ENCODE data around the gene OXNAD1. TPM values are rescaled to one million over a fixed set of nuclear protein-coding genes. Genes with fewer than 3 reads are reported as not detected.

OXNAD1 gene
- total RNA-seq, 2 donors from 2014 or later = 34.3 to 52.0 TPM

DNA sequence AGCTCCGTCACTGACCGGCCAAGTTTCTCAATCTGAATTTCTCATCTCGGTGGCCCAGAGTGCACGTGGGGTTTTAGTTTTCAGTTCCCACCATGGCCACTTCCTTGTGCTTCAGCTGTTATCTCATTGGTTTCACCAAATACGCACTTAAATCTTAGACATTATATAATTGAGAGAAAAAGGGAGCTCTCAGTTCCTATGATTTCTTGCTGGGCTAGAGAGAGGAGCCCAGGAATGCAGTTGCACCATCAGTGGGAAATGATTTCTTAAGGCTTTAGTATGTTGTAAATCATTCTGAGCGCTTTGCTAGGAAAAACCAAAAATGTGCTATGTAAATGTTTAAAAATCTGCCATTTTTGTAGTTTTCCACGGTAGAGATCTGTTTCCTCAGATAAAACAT is 53.2 kb downstream of the OXNAD1 start:
- Mint-ChIP-seq H3K36me3 (ENCODE audit: insufficient read depth in 2 of 2) (peaks cover 17 to 36% of the 10 kb centered on the region in 2 donors), H3K9me3 (no peaks in the 10 kb centered on the region), H3K4me1 (ENCODE audit: low read depth) (peaks cover 72% of the 10 kb centered on the region), H3K27me3 (ENCODE audit: low read depth) (no peaks in the 10 kb centered on the region), H3K27ac (peak overlapping the region; percentile 96), H3K4me3 (no peak overlapping the region)
- ATAC-seq (replicated peaks in 1 of 2) (no peak), DNase-seq (no peak)

DNA sequence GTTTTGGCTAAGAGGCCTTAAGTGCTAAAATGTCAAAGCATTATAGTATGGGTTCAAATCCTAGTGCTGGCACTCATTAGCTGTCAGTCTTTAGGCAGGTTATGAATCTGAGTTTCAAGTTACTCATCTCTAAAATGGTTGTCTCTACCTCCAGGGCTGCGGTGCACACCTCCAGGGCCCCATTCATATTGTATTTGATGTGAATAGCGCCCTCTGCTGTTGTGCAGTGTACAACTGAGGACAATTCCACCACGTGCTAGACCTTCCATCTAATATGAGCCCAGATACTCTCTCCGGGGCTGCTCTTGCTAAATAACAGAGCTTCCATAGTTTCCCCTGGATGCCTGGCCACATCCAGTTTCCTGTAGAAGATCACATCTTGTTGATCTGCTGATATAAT is 54.3 kb downstream of the OXNAD1 start:
- no peaks in the 10 kb centered on the region for H3K9me3 Mint-ChIP-seq
- peaks cover 17 to 40% of the 10 kb centered on the region in 2 donors for H3K36me3 Mint-ChIP-seq (ENCODE audit: insufficient read depth in 2 of 2)
- peak overlapping the region; percentile 31 to 72 for H3K4me3 Mint-ChIP-seq
- H3K4me1 Mint-ChIP-seq (ENCODE audit: low read depth) = peaks cover 63% of the 10 kb centered on the region
- peak overlapping the region; percentile 96 for H3K27ac Mint-ChIP-seq
- peak; percentile 93 to 97 for ATAC-seq (replicated peaks in 1 of 2)
- peak; percentile 87 to 89 for DNase-seq
- H3K27me3 Mint-ChIP-seq (ENCODE audit: low read depth) = no peaks in the 10 kb centered on the region

DNA sequence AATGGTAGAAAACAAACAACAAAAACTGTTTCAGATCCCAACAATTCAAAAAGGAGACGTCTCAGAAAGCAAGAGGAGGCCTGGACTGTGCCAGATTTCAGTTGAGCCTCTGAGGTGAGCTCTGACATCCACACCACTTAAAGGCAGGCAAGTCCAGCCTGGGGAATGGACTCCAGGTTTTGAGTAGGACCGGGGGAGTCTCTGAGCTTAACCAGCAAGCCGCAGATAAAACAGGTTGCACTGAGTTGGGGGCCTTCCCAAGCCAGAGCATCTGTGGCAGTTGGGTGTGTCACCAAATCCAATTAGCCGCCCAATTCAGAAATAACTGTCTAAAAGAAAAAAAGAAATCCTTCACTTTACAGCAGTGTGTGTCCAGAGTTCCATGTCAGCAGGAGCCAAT is 54.7 kb downstream of the OXNAD1 start:
- no peaks in the 10 kb centered on the region for H3K9me3 Mint-ChIP-seq

GRCh38 chr3:16320711-16321110 is 55.7 kb downstream of the OXNAD1 start:
- DNase-seq (no peak), ATAC-seq (replicated peaks in 1 of 2) (no peak)
- Mint-ChIP-seq H3K36me3 (ENCODE audit: insufficient read depth in 2 of 2) (peaks cover 15 to 38% of the 10 kb centered on the region in 2 donors), H3K4me1 (ENCODE audit: low read depth) (peaks cover 49% of the 10 kb centered on the region), H3K27me3 (ENCODE audit: low read depth) (no peaks in the 10 kb centered on the region), H3K4me3 (no peak overlapping the region), H3K9me3 (no peaks in the 10 kb centered on the region), H3K27ac (peak overlapping the region; percentile 96)

More for the DNA sequence above, 54.7 kb downstream of the OXNAD1 start:
- peaks cover 17 to 41% of the 10 kb centered on the region in 2 donors for H3K36me3 Mint-ChIP-seq (ENCODE audit: insufficient read depth in 2 of 2)
- peak overlapping the region in 1 of 2 donors; percentile 72 for H3K4me3 Mint-ChIP-seq
- DNase-seq (no peak), ATAC-seq (replicated peaks in 1 of 2) (no peak)
- H3K27me3 Mint-ChIP-seq (ENCODE audit: low read depth) = no peaks in the 10 kb centered on the region
- H3K27ac Mint-ChIP-seq = peak overlapping the region; percentile 96
- H3K4me1 Mint-ChIP-seq (ENCODE audit: low read depth) = peaks cover 59% of the 10 kb centered on the region

DNA sequence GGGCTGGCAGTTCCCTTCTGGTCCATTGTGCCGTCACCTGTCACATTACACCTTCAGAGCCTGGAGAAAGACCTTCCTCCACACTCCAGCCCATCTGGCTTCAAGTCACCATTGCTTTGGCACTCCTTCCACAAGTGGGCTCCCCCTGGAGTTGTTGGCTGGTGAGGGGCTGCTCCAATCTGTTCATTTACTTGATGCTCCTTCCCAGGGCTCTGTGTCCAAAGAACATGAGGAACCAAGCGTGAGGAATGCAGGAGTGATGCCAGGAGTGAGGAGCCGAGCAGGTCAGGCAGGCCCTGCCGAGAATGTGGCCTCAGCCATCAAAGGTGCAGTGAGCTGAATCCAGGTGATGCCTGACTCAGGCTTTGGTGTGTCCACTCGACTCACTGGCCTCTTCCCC is 57.2 kb downstream of the OXNAD1 start:
- Mint-ChIP-seq H3K27ac (peak overlapping the region; percentile 61), H3K27me3 (ENCODE audit: low read depth) (no peaks in the 10 kb centered on the region), H3K4me1 (ENCODE audit: low read depth) (peaks cover 35% of the 10 kb centered on the region), H3K9me3 (no peaks in the 10 kb centered on the region), H3K4me3 (no peak overlapping the region), H3K36me3 (ENCODE audit: insufficient read depth in 2 of 2) (peaks cover 13 to 38% of the 10 kb centered on the region in 2 donors)
- ATAC-seq (replicated peaks in 1 of 2) (no peak), DNase-seq (no peak)

GRCh38 chr3:16323737-16324136 is 58.7 kb downstream of the OXNAD1 start:
- DNase-seq (no peak), ATAC-seq (replicated peaks in 1 of 2) (no peak)
- Mint-ChIP-seq H3K36me3 (ENCODE audit: insufficient read depth in 2 of 2) (peaks cover 13 to 31% of the 10 kb centered on the region in 2 donors), H3K27ac (no peak overlapping the region), H3K27me3 (ENCODE audit: low read depth) (no peaks in the 10 kb centered on the region), H3K4me1 (ENCODE audit: low read depth) (peaks cover 19% of the 10 kb centered on the region), H3K4me3 (no peak overlapping the region), H3K9me3 (no peaks in the 10 kb centered on the region)

DNA sequence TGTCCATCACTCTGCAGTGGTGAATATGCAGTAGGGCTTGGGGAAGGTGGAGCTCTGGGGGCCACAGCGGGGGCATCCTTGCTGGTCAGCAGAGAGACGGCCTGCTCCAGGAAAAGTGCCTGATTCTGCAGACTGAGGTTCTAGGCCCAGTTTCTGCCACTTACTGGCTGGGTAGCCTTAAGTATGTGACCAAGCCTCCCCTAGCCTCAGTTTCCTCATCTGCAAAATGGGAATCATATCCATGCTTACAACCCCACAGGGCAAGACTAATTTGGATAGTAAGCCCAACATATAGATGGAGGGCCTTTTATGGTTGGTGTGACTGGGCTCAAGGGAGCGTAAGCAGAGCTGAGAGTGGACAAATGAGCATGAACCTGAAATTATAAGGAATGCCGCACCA is 60.8 kb downstream of the OXNAD1 start:
- no peak for ATAC-seq (replicated peaks in 1 of 2)
- H3K27me3 Mint-ChIP-seq (ENCODE audit: low read depth) = no peaks in the 10 kb centered on the region
- no peaks in the 10 kb centered on the region for H3K9me3 Mint-ChIP-seq
- H3K36me3 Mint-ChIP-seq (ENCODE audit: insufficient read depth in 2 of 2) = peaks cover 7 to 32% of the 10 kb centered on the region in 2 donors
- no peak for DNase-seq
- no peak overlapping the region for H3K4me3 Mint-ChIP-seq
- no peaks in the 10 kb centered on the region for H3K4me1 Mint-ChIP-seq (ENCODE audit: low read depth)
- peak overlapping the region; percentile 64 for H3K27ac Mint-ChIP-seq

- Mint-ChIP-seq H3K27ac (peak overlapping the region; percentile 85), H3K9me3 (peaks cover 4 to 5% of the 10 kb centered on the region in 2 donors), H3K4me3 (no peak overlapping the region), H3K27me3 (ENCODE audit: low read depth) (no peaks in the 10 kb centered on the region), H3K4me1 (ENCODE audit: low read depth) (no peaks in the 10 kb centered on the region), H3K36me3 (ENCODE audit: insufficient read depth in 2 of 2) (peaks cover 10 to 37% of the 10 kb centered on the region in 2 donors)
- DNase-seq (no peak), ATAC-seq (replicated peaks in 1 of 2) (no peak)
Measured at GRCh38 chr3:16326724-16327349, 61.8 kb downstream of the OXNAD1 start.

DNA sequence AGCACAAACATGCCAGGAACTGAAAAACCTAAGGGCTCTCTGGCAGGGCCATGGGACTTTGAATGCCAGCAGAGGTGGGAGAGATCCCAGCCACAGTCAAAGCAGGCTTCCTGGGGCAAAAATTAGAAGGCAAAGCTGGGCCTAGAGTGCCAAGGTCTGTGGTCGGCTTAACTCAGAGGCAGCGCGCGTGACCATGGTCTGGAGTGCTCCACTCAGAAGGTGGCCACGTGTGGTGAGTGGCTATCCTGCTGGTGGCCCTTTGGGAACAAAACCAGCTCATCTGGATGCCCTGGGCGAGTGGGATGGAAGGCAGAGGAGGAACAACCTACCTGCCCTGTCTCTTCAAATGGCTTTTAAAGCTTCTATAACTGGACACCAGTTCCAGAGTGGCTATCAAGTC is 63.1 kb downstream of the OXNAD1 start:
- DNase-seq = no peak
- Mint-ChIP-seq H3K4me1 (ENCODE audit: low read depth) (peaks cover 7% of the 10 kb centered on the region), H3K9me3 (peaks cover 7 to 11% of the 10 kb centered on the region in 2 donors), H3K36me3 (ENCODE audit: insufficient read depth in 2 of 2) (peaks cover 20 to 47% of the 10 kb centered on the region in 2 donors), H3K27ac (peak overlapping the region; percentile 5), H3K27me3 (ENCODE audit: low read depth) (no peaks in the 10 kb centered on the region), H3K4me3 (no peak overlapping the region)
- ATAC-seq (replicated peaks in 1 of 2) = no peak

DNA sequence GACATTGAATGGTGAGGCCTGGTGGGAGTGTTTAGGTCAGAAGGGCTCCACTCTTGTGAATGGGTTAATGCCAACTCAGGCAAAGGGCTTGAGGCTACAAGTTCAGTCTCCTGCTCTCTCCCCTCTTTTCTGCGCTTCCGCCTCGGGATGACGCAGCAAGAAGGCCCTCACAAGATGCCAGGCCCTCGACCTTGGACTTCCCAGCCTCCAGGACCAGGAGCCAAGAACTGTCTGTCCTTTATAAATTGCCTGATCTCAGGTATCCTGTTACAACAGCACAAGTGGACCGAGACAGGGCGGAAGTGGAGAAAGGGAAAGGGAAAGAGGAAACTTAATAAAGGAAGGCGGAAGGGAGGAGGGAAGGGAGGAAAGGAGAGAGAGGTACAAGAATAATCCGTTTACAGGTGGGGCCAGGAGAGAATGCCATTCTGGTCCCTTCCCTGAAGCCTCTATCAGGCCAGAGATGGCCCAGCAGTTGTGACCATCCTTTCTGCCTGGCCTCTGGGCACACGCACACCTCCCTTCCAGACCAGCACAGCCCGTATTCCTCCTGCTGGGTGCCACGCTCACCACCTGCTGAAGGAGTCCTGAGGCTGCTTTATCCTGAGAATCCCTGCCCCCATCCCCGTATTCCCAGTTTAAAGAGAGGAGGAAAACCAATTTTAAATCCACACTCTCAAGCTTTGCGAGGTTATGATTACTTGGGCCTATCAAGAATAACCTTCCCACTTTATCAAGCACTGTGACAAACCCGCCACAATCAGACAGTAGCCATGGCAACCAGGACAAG is 64.2 kb downstream of the OXNAD1 start:
- no peaks in the 10 kb centered on the region for H3K27me3 Mint-ChIP-seq (ENCODE audit: low read depth)
- H3K9me3 Mint-ChIP-seq = peaks cover 7 to 11% of the 10 kb centered on the region in 2 donors
- DNase-seq (no peak), ATAC-seq (replicated peaks in 1 of 2) (no peak)
- H3K27ac Mint-ChIP-seq = peak overlapping the region; percentile 71
- H3K4me1 Mint-ChIP-seq (ENCODE audit: low read depth) = peaks cover 16% of the 10 kb centered on the region
- peaks cover 20 to 49% of the 10 kb centered on the region in 2 donors for H3K36me3 Mint-ChIP-seq (ENCODE audit: insufficient read depth in 2 of 2)
- no peak overlapping the region for H3K4me3 Mint-ChIP-seq

- ATAC-seq (replicated peaks in 1 of 2) (no peak), DNase-seq (no peak)
- Mint-ChIP-seq H3K27me3 (ENCODE audit: low read depth) (no peaks in the 10 kb centered on the region), H3K4me1 (ENCODE audit: low read depth) (peaks cover 22% of the 10 kb centered on the region), H3K4me3 (no peak overlapping the region), H3K9me3 (peaks cover 7 to 12% of the 10 kb centered on the region in 2 donors), H3K27ac (peak overlapping the region; percentile 42), H3K36me3 (ENCODE audit: insufficient read depth in 2 of 2) (peaks cover 22 to 52% of the 10 kb centered on the region in 2 donors)
Measured at GRCh38 chr3:16329826-16330129, 64.8 kb downstream of the OXNAD1 start.

DNA sequence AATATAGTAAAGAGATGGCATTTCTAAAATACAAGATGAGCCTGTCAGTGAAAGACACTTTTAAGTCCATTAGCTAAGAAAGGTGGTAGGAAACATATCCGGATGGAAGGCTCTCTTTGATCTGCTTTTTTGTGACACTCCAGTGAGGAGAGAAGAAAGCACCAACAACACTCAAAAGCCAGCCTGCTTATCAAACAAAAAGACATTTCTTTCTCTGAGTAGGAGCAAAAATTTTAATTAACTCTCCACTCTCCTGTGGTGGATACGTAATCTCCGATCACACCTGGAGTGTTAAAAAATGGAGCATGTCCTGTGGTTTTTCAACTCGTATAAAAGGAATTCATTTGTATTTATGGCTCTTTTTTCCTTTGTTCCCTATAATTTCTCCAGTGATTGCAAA is 65.3 kb downstream of the OXNAD1 start:
- H3K27me3 Mint-ChIP-seq (ENCODE audit: low read depth) = no peaks in the 10 kb centered on the region
- H3K4me1 Mint-ChIP-seq (ENCODE audit: low read depth) = peaks cover 27% of the 10 kb centered on the region
- H3K9me3 Mint-ChIP-seq = peaks cover 7 to 12% of the 10 kb centered on the region in 2 donors
- no peak overlapping the region for H3K4me3 Mint-ChIP-seq
- DNase-seq = no peak
- ATAC-seq (replicated peaks in 1 of 2) = no peak
- H3K36me3 Mint-ChIP-seq (ENCODE audit: insufficient read depth in 2 of 2) = peaks cover 24 to 58% of the 10 kb centered on the region in 2 donors
- peak overlapping the region; percentile 60 for H3K27ac Mint-ChIP-seq

DNA sequence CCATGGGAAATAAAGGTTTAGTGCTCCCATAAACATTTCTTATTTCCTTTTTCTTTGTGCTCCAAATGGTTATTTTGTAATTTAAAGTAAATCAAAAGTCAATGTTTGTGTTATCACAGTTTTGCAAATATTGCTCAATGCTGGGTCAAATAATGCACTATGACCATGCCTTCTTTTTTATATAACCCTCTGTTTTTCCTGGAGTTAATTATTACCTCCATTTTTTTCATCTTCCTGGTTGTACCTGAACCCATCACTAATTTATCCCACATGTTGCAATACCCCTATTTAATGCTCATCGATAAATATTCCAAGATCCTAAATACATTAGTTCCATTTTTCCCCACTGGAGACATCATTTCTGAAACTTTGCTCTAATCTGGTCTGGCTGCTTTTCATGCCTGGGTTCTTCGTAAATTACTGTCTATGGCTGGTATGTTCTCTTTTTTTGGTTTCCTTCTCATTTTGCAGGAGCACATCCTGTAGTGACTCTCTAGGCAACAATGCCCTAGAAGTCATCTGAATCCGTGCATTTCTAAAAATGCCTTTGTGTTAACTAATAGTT is 66.4 kb downstream of the OXNAD1 start:
- H3K27me3 Mint-ChIP-seq (ENCODE audit: low read depth) = no peaks in the 10 kb centered on the region
- DNase-seq (no peak), ATAC-seq (replicated peaks in 1 of 2) (no peak)
- H3K27ac Mint-ChIP-seq = no peak overlapping the region
- H3K4me3 Mint-ChIP-seq = no peak overlapping the region
- peaks cover 35% of the 10 kb centered on the region for H3K4me1 Mint-ChIP-seq (ENCODE audit: low read depth)
- H3K36me3 Mint-ChIP-seq (ENCODE audit: insufficient read depth in 2 of 2) = peaks cover 24 to 58% of the 10 kb centered on the region in 2 donors
- H3K9me3 Mint-ChIP-seq = peaks cover 7 to 12% of the 10 kb centered on the region in 2 donors

Measured in activated T-cell treated with anti-CD3 and anti-CD28 coated beads, Interleukin-2, amount 50 U/mL, for 72 hours (primary cell).